HG03139 (cell line): ENCODE data around the gene PAPSS1.

Source experiments
- ATAC-seq: cut with Tn5 transposase; IDR thresholded peaks from one replicate; pipeline ENCODE4 v1.9.1; 2021; ENCODE audit not compliant: unreplicated experiment

The PAPSS1 gene

GRCh38 chr4:107572281-107572680, 147.8 kb downstream of the PAPSS1 start:
- ATAC-seq: no peak

DNA sequence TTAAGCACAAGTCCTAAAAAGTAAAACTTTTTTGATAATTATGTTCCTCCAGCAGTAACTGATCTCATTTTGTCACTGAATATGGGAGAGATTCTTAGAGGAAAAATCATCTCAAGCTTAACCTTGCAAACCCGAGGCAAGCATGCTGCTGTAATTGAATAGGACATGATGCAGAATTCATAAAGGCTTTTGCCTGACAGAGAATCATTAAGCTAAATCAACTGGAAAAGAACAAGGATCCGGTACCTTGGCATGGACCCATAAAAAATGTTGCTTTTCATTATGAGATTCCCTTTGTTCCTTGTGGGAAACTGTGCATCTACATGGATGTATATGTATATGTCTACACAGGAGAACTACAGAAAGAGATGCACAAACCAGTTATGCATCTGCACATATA, 149.1 kb downstream of the PAPSS1 start:
- ATAC-seq: no peak

- ATAC-seq: no peak
These were observed 155.7 kb downstream of the PAPSS1 start for GRCh38 chr4:107564326-107564725.
